ENCODE measurements around the gene PSORS1C1.

- TF ChIP-seq, protein P1, sequence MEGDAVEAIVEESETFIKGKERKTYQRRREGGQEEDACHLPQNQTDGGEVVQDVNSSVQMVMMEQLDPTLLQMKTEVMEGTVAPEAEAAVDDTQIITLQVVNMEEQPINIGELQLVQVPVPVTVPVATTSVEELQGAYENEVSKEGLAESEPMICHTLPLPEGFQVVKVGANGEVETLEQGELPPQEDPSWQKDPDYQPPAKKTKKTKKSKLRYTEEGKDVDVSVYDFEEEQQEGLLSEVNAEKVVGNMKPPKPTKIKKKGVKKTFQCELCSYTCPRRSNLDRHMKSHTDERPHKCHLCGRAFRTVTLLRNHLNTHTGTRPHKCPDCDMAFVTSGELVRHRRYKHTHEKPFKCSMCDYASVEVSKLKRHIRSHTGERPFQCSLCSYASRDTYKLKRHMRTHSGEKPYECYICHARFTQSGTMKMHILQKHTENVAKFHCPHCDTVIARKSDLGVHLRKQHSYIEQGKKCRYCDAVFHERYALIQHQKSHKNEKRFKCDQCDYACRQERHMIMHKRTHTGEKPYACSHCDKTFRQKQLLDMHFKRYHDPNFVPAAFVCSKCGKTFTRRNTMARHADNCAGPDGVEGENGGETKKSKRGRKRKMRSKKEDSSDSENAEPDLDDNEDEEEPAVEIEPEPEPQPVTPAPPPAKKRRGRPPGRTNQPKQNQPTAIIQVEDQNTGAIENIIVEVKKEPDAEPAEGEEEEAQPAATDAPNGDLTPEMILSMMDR (IDR thresholded peaks at IDR 0.05): no peak
- TF ChIP-seq POLR2A (IDR thresholded peaks at IDR 0.05) (no peak), EP300 (IDR thresholded peaks at IDR 0.05) (no peak)
These were observed 57.6 kb downstream of the PSORS1C1 start for GRCh38 chr6:31171931-31172905.

All from ovary (tissue), 3 donors.